ENCODE measurements around the gene CAST.

Gene CAST

DNA sequence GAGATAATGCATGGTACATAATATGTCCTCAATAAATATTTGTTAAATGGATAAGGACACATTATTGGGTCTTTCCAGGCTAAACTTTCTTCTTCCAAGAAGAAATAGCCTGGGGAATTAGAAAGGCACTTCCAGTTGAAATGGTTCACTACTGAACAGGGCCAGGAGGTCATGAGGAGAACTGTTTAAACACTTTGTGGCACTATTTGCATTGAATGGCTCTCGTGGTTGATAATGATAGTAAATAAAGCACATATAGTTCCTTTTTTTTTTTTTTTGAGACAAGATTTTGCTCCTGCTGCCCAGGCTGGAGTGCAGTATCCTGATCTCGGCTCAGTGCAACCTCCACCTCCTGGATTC, 19.9 kb upstream of the CAST start:
- DNase-seq = no peak

DNA sequence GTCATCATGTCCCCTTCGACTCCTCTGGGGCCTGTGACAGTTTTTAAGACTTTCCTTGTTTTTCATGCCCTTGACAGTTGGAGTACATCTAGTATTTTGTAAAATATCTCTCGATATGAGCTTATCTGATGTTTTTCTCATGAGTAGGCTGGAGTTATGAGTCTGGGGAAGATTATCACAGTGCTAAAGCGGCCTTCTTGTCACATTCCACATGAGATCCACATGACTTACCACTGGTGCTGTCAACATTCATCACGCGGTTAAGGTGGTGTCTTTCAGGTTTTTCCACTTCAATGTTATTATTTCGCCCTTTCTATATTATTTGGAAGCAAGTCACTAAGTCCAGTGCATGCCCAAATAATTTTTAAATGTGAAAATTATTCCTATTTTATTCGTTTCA, 17.1 kb upstream of the CAST start:
- DNase-seq = no peak

GRCh38 chr5:96648023-96648422, 14.2 kb upstream of the CAST start:
- no peak for DNase-seq

GRCh38 chr5:96648593-96648992, 13.6 kb upstream of the CAST start:
- no peak for DNase-seq

GRCh38 chr5:96649251-96649662, 12.9 kb upstream of the CAST start:
- no peak for DNase-seq

- DNase-seq = no peak
Observed at GRCh38 chr5:96649681-96650540, 12.3 kb upstream of the CAST start.

GRCh38 chr5:96651047-96651446, 11.1 kb upstream of the CAST start:
- peak in 2 of 14 donors; percentile 10 to 14 for DNase-seq

DNA sequence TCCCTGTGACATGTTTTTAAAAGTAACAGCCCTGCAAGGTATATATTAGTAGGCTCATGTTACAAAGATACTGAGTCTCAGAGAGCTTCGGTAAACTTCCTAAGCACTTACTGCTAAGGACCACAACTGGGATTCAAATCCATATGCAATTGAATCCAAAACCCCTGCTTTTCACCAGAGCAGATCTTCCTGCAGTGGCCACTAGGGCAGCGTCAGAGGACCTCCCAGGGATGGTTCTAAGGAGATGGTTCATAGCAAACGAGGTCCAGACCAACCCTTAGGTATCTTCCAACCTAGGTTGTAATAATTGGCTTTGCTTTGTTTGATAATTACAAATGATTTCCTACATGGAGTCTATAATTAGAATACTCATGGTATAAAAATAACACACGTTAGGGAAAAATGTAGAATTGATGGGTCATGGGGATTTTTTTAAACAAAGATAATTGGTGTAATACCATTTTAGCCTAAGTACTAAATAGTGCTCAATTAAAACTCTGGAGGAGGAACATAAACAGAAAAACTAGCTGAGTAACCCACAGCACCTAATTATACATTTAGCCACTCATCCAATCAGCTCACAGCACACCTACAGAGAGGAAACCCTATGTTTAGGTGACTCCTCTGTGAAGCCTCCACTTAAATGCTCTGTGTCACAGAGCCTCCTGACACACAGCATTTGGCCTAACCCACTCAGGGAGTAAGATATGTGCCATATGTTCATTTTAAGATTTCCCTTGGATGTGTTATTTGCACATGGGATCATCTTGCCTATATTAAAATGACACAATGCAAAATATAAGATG, 10.0 kb upstream of the CAST start:
- DNase-seq = no peak

GRCh38 chr5:96652769-96653454, 9.3 kb upstream of the CAST start:
- no peak for DNase-seq

DNA sequence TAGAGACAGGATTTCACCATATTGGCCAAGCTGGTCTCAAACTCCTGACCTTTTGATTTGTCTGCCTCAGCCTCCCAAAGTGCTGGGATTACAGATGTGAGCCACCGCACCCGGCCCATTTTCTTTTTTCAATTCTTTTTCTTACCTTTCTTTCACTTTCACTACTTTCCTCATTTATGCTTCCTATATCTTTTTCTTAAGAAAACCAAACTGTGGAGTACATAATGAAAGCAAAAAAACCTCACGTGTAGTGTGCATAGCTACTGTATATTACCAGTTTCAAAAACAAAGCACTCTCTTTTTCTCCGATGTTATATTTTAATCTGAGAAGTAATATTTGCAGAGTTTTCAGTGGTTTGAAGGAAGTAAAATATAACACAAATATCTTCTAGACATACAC, 8.0 kb upstream of the CAST start:
- DNase-seq = no peak

- no peak for DNase-seq
Observed at GRCh38 chr5:96655085-96655484, 7.1 kb upstream of the CAST start.

DNA sequence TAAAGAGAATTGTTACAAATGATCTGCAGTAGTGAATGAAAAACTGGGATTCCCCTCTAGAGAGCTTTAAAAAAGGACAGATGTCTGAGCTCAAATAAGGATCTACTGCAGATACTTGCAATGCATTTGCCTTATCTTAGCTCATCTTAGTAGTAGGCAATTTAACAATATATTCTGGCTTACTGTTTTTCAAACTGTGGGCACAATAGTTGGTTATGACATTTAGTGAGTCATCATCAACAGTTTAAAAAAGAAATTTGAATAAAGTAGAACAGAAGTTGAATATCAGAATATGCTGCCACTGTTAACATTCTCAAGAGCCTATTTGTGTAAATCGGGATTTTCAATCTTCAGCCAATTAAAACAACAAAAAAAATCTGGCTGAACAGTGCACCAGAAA, 6.7 kb upstream of the CAST start:
- no peak for DNase-seq

DNA sequence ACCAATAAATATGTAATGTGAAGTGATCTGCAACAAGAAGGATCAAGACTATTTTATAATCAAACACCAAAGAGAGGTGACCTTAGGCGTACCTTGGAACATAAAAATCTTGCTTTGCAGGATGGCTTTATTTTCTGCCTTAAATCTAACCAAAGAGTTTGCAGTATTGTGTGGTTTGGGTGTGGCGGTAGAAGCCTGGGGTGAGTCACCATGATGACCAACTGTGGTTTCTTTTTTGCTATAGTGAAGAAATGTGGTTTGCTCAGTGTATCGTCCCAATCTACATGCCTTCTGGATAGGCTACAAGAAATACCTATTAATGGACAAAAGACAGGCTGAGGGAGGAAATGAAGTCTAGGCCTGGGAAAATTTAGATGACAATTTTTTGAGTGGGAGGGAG, 5.1 kb upstream of the CAST start:
- DNase-seq = no peak

DNA sequence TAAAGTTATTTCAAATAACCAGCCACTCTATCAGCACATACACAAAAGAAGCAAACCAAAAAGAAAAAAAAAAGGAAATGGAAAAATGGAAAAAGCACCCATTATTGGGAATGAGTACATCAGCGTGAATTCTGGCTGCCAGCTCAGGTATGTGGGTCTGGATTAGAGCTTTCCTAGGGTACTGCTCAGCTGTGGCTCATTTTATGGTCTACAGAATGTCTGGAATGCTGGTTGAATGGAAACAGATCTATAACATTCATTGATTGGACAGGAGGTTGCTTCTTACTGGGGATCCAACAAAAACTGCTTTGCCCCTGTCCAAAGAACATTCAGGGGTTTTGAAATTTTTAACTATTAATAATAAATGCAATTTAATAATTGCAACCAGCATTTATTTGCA, 3.9 kb upstream of the CAST start:
- no peak for DNase-seq

GRCh38 chr5:96659170-96659569, 3.0 kb upstream of the CAST start:
- DNase-seq = no peak

DNA sequence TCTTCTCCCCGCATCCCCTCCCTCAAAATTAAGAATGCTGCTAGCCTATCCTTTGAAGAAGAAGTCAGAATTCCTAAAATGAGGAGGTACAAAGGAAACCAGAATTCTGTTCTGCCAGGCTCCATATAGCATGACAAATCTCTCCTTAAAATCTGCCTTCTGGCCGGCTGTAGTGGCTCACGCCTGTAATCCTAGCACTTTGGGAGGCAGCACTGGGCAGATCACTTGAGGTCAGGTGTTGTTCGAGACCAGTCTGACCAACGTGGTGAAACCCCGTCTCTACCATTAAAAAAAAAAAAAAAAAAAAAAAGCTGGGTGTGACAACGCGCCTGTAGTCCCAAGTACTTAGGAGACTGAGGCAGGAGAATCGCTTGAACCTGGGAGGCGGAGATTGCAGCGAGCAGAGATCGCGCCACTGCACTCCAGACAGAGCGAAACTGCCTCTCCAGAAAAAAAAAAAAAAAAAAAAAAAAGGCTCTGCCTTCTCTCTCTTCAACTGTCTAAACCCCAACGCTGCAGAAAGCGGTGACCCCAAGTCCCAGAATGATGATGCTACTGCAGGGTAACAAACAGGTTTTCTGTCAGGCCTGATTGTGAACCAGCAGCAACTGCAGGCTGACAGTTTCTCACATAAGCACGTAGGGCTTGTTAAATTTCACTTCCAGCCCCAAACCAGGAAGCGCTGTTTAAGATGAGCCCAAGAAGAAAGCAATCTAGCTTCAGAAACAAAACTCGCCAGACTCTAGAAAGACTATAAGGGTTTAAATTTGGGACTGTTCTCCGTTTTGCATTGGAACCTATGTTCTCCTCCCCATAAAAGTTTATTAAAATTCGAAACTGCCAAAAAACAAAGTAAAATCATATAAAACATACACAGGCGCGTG, 963 bp upstream of the CAST start:
- DNase-seq = peak in 8 of 14 donors; percentile 10 to 61 (median 30)

GRCh38 chr5:96662725-96663518, 746 bp downstream of the CAST start:
- DNase-seq = peak; percentile 30 to 92 (median 83)

GRCh38 chr5:96663608-96664007, 1.4 kb downstream of the CAST start:
- DNase-seq = peak in 2 of 14 donors; percentile 35 to 49

DNA sequence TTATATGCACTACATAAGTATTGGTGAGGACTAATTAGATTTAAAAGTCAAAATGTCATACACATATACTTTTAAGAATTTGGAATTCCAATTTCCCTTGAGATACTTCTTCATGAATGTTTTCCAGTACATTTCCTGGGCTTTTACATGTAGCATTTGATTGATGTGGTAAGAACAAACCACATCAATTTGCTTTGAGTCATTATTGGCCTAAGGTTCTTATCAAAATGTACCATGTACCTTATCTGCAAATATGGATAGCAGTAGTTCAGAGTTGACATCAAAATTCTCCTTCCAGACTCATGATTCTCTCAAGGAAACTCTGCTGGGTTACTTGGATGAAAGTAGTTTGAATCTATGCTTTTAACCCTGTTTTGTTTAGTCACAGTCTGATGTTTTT, 2.5 kb downstream of the CAST start:
- DNase-seq = no peak

GRCh38 chr5:96668725-96669124, 6.5 kb downstream of the CAST start:
- no peak for DNase-seq

DNA sequence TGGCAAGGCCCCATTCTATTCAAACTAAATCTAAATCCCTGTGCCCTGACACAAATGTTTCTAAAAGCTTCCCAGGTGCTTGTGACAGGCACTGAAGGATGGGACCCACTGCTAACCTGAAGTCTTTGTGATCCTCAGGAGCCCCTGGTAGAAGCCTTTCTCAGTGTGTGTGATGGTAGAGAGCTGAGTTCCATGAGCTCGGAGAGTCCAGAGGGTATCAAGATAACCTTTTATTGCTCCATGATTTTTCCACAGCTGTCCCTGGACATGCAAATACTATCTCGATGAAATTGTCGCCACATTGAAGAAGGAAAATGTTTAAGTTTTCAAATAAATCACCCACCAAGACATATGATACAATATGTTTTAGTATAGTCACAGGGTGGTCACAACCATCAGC, 7.7 kb downstream of the CAST start:
- no peak for DNase-seq

Data from C1 segment of cervical spinal cord (tissue), 14 donors.